ENCODE measurements around the gene PLIN1.

GRCh38 chr15:89670971-89671560 is 8.1 kb downstream of the PLIN1 start:
- TF ChIP-seq CTCF (IDR thresholded peaks at IDR 0.05) = no peak
- TF ChIP-seq EP300 (IDR thresholded peaks at IDR 0.05) = no peak

Data from tibial nerve (tissue), 4 donors.